Forelimb muscle (tissue), 1 donor: ENCODE results near the gene ACO1. TPM values are rescaled to one million over a fixed set of nuclear protein-coding genes. Genes with fewer than 3 reads are reported as not detected.

ENCODE experiments used
- DNase-seq: peaks from one replicate; pipeline ENCODE4 v3.0.0-alpha.2; 2013; ENCODE audit warnings: low read depth
- polyA plus RNA-seq: library from polyadenylated mRNA; unstranded; fragments of 120-200 nt; gene quantifications from one replicate; pipeline ENCODE4 v1.2.1, GENCODE V29; 2013; ENCODE audit not compliant: insufficient read length

The ACO1 gene
- polyA plus RNA-seq, 1 donor, result 22.9 TPM

GRCh38 chr9:32487981-32488380 lies 103.5 kb downstream of the ACO1 start:
- DNase-seq, result no peak

- DNase-seq, result no peak
Measured at GRCh38 chr9:32490601-32491000, 106.2 kb downstream of the ACO1 start.

GRCh38 chr9:32497921-32498320 lies 113.5 kb downstream of the ACO1 start:
- DNase-seq, result no peak

GRCh38 chr9:32500768-32501167 lies 116.3 kb downstream of the ACO1 start:
- DNase-seq, result no peak

- DNase-seq, result no peak
Measured at GRCh38 chr9:32501868-32502267, 117.4 kb downstream of the ACO1 start.

- DNase-seq, result no peak
Measured at GRCh38 chr9:32502464-32502863, 118.0 kb downstream of the ACO1 start.

GRCh38 chr9:32503008-32503407 lies 118.6 kb downstream of the ACO1 start:
- DNase-seq, result no peak

Other genes starting within 250 kb of the ACO1 start
- 6.1 TPM for gene RIGI, start 141.6 kb downstream of the ACO1 start, polyA plus RNA-seq
- gene SMIM27, start 167.7 kb downstream of the ACO1 start, polyA plus RNA-seq, result 10.5 TPM
- 17.4 TPM for gene TOPORS, start 167.9 kb downstream of the ACO1 start, polyA plus RNA-seq
- 63.3 TPM for gene NDUFB6, start 188.5 kb downstream of the ACO1 start, polyA plus RNA-seq